DOHH2 (cell line): ENCODE results near the gene KRT17.

ENCODE experiments used
- H3F3A ChIP-seq: fragments of 200-600 bp; sonication (generic), shearing (Covaris generic); 2 replicates; pipeline ENCODE4 v1.6.0; 2016; ENCODE audit warnings: antibody characterized with exemption, mild to moderate bottlenecking; ENCODE audit not compliant: control insufficient read depth, insufficient read depth
- H3K27ac ChIP-seq: fragments of 200-600 bp; sonication (generic); 2 replicates; pipeline ENCODE4 v1.5.1; 2014; ENCODE audit warnings: low read depth, mild to moderate bottlenecking, low read length, moderate library complexity
- H3K27me3 ChIP-seq: fragments of 200-600 bp; sonication (generic); 2 replicates; pipeline ENCODE4 v1.6.1; 2014; ENCODE audit warnings: mild to moderate bottlenecking, low read length, mixed read lengths; ENCODE audit not compliant: control insufficient read depth
- H3K36me3 ChIP-seq: fragments of 200-600 bp; sonication (generic); 2 replicates; pipeline ENCODE4 v1.6.1; 2014; ENCODE audit warnings: mild to moderate bottlenecking, low read length, moderate library complexity, mixed read lengths; ENCODE audit not compliant: control insufficient read depth
- H3K4me1 ChIP-seq: fragments of 200-600 bp; sonication (generic); 2 replicates; pipeline ENCODE4 v1.6.1; 2014; ENCODE audit warnings: mild to moderate bottlenecking, low read length, mixed read lengths; ENCODE audit not compliant: control insufficient read depth
- H3K4me2 ChIP-seq: fragments of 200-600 bp; sonication (generic); 2 replicates; pipeline ENCODE4 v1.6.0; 2014; ENCODE audit warnings: mild to moderate bottlenecking, low read length, moderate library complexity
- H3K4me3 ChIP-seq: fragments of 200-600 bp; sonication (generic); 2 replicates; pipeline ENCODE4 v1.5.1; 2014; ENCODE audit warnings: mild to moderate bottlenecking, low read length, mixed read lengths
- H3K79me2 ChIP-seq: fragments of 200-600 bp; sonication (generic); 2 replicates; pipeline ENCODE4 v1.6.1; 2014; ENCODE audit warnings: mild to moderate bottlenecking, low read length, mixed read lengths; ENCODE audit not compliant: control insufficient read depth
- H3K9me2 ChIP-seq: fragments of 200-600 bp; sonication (generic); replicated peaks from 2 replicates; pipeline ENCODE4 v1.6.1; 2014; ENCODE audit warnings: mild to moderate bottlenecking, low read length, mixed read lengths; ENCODE audit not compliant: control insufficient read depth
- H3K9me3 ChIP-seq: fragments of 200-600 bp; sonication (generic); 2 replicates; pipeline ENCODE4 v1.6.1; 2014; ENCODE audit warnings: antibody characterized with exemption, low read length, mixed read lengths; ENCODE audit not compliant: control insufficient read depth, insufficient read depth
- H4K20me1 ChIP-seq: fragments of 200-600 bp; sonication (generic); 2 replicates; pipeline ENCODE4 v1.6.0; 2014; ENCODE audit warnings: low read depth, mild to moderate bottlenecking, antibody characterized with exemption, low read length, moderate library complexity; ENCODE audit not compliant: control insufficient read depth, insufficient read depth
- CTCF ChIP-seq: fragments of 200-600 bp; sonication (generic); IDR thresholded peaks from one replicate; pipeline ENCODE4 v1.5.1; 2014; ENCODE audit warnings: antibody characterized with exemption, mild to moderate bottlenecking, low read depth, low read length; ENCODE audit not compliant: poor library complexity, severe bottlenecking
- EZH2phosphoT487 ChIP-seq: fragments of 200-600 bp; sonication (generic); IDR thresholded peaks from 2 replicates; pipeline ENCODE4 v1.6.1; 2017; ENCODE audit warnings: borderline replicate concordance, mild to moderate bottlenecking, antibody characterized with exemption, low read length, moderate library complexity, mixed read lengths

The KRT17 gene

GRCh38 chr17:41639492-41640473 is 15.4 kb upstream of the KRT17 start:
- no peaks in the 10 kb centered on the region for H3F3A ChIP-seq
- TF ChIP-seq EZH2phosphoT487 (no peak), CTCF (no peak)
- H3K4me3 ChIP-seq, result no peak overlapping the region
- no peaks in the 10 kb centered on the region for H3K79me2 ChIP-seq
- H3K4me1 ChIP-seq, result no peaks in the 10 kb centered on the region
- H4K20me1 ChIP-seq, result no peaks in the 10 kb centered on the region
- no peak overlapping the region for H3K4me2 ChIP-seq
- H3K27me3 ChIP-seq, result no peaks in the 10 kb centered on the region
- no peaks in the 10 kb centered on the region for H3K36me3 ChIP-seq
- H3K9me3 ChIP-seq, result no peaks in the 10 kb centered on the region
- no peaks in the 10 kb centered on the region for H3K9me2 ChIP-seq
- H3K27ac ChIP-seq, result no peak overlapping the region

- H3K27me3 ChIP-seq, result no peaks in the 10 kb centered on the region
- no peaks in the 10 kb centered on the region for H3K9me3 ChIP-seq
- TF ChIP-seq EZH2phosphoT487 (no peak), CTCF (no peak)
- no peak overlapping the region for H3K4me3 ChIP-seq
- H3K79me2 ChIP-seq, result no peaks in the 10 kb centered on the region
- no peaks in the 10 kb centered on the region for H3K36me3 ChIP-seq
- no peak overlapping the region for H3K4me2 ChIP-seq
- H3F3A ChIP-seq, result no peaks in the 10 kb centered on the region
- no peaks in the 10 kb centered on the region for H3K9me2 ChIP-seq
- no peak overlapping the region for H3K27ac ChIP-seq
- H3K4me1 ChIP-seq, result no peaks in the 10 kb centered on the region
- H4K20me1 ChIP-seq, result no peaks in the 10 kb centered on the region
Observed at GRCh38 chr17:41638941-41639340, 14.6 kb upstream of the KRT17 start.

GRCh38 chr17:41638194-41638593 is 13.8 kb upstream of the KRT17 start:
- Histone ChIP-seq H3K4me2 (no peak overlapping the region), H3K27ac (no peak overlapping the region), H3K79me2 (no peaks in the 10 kb centered on the region), H3K36me3 (no peaks in the 10 kb centered on the region), H3K4me3 (no peak overlapping the region), H4K20me1 (no peaks in the 10 kb centered on the region), H3K9me3 (no peaks in the 10 kb centered on the region), H3K27me3 (no peaks in the 10 kb centered on the region), H3K9me2 (no peaks in the 10 kb centered on the region), H3K4me1 (no peaks in the 10 kb centered on the region), H3F3A (no peaks in the 10 kb centered on the region)
- TF ChIP-seq CTCF (no peak), EZH2phosphoT487 (no peak)
